Right atrium auricular region (tissue), 2 donors: ENCODE results near the gene OSBPL5. TPM values are rescaled to one million over a fixed set of nuclear protein-coding genes. Genes with fewer than 3 reads are reported as not detected.

ENCODE experiments used
- DNase-seq: peaks from one replicate; pipeline ENCODE4 v3.0.0-alpha.2; 2019; ENCODE audit warnings: low spot score
- H3K27ac ChIP-seq, 2 donors: fragments of 200-600 bp; sonication (generic); 1 replicate in 1 of 2; 2 replicates in 1 of 2; pipeline ENCODE4 v1.5.1; 2016 to 2019
- H3K27me3 ChIP-seq, 2 donors: fragments of 200-600 bp; sonication (generic); one replicate each; pipeline versions ENCODE4 v1.5.1 to v1.6.0; 2017 to 2019
- H3K36me3 ChIP-seq: fragments of 200-600 bp; sonication (generic); one replicate; pipeline ENCODE4 v1.5.1; 2016
- H3K4me1 ChIP-seq, 2 donors: fragments of 200-600 bp; sonication (generic); one replicate each; pipeline versions ENCODE4 v1.5.1 to v1.6.0; 2017 to 2019
- H3K4me3 ChIP-seq, 2 donors: fragments of 200-600 bp; sonication (generic); 1 replicate in 1 of 2; 2 replicates in 1 of 2; pipeline ENCODE4 v1.5.1; 2017 to 2019; ENCODE audit warnings: mild to moderate bottlenecking in 1 of 2, moderate library complexity in 1 of 2
- H3K9me3 ChIP-seq, 2 donors: fragments of 200-600 bp; sonication (generic); one replicate each; pipeline ENCODE4 v1.5.1; 2019
- total RNA-seq, 2 donors: library from RNA; depleted of rRNA; stranded (reverse); fragments of >200 nt; gene quantifications; one replicate each; pipeline ENCODE4 v1.1.0, GENCODE V29; 2016
- TF ChIP-seq, protein P1 (sequence below), 2 donors: fragments of 200-600 bp; sonication (generic); IDR thresholded peaks; one replicate each; pipeline ENCODE4 v1.5.1; 2019; ENCODE audit warnings: antibody characterized with exemption in 2 of 2

The OSBPL5 gene
- total RNA-seq, 2 donors from 2014 or later: 11.1 to 17.8 TPM

GRCh38 chr11:3057069-3057963, 107.8 kb downstream of the OSBPL5 start, which contains the start of gene CARS1:
Gene CARS1, minus strand, starts transcription at chr11:3057423. Its CDS starts 56 bp downstream, at chr11:3057367.
- H3K9me3 ChIP-seq: no peaks in the 10 kb centered on the region
- peak within 1 kb of the TSS; percentile 76 to 83 for H3K27ac ChIP-seq
- DNase-seq: peak; percentile 97
- H3K4me1 ChIP-seq: peaks cover 0 to 27% of the 10 kb centered on the region in 2 donors
- H3K27me3 ChIP-seq: no peaks in the 10 kb centered on the region
- no peaks in the 10 kb centered on the region for H3K36me3 ChIP-seq
- TF ChIP-seq, protein P1, sequence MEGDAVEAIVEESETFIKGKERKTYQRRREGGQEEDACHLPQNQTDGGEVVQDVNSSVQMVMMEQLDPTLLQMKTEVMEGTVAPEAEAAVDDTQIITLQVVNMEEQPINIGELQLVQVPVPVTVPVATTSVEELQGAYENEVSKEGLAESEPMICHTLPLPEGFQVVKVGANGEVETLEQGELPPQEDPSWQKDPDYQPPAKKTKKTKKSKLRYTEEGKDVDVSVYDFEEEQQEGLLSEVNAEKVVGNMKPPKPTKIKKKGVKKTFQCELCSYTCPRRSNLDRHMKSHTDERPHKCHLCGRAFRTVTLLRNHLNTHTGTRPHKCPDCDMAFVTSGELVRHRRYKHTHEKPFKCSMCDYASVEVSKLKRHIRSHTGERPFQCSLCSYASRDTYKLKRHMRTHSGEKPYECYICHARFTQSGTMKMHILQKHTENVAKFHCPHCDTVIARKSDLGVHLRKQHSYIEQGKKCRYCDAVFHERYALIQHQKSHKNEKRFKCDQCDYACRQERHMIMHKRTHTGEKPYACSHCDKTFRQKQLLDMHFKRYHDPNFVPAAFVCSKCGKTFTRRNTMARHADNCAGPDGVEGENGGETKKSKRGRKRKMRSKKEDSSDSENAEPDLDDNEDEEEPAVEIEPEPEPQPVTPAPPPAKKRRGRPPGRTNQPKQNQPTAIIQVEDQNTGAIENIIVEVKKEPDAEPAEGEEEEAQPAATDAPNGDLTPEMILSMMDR (IDR thresholded peaks at IDR 0.05): no peak
- H3K4me3 ChIP-seq: peak within 1 kb of the TSS; percentile 67 to 99

DNA sequence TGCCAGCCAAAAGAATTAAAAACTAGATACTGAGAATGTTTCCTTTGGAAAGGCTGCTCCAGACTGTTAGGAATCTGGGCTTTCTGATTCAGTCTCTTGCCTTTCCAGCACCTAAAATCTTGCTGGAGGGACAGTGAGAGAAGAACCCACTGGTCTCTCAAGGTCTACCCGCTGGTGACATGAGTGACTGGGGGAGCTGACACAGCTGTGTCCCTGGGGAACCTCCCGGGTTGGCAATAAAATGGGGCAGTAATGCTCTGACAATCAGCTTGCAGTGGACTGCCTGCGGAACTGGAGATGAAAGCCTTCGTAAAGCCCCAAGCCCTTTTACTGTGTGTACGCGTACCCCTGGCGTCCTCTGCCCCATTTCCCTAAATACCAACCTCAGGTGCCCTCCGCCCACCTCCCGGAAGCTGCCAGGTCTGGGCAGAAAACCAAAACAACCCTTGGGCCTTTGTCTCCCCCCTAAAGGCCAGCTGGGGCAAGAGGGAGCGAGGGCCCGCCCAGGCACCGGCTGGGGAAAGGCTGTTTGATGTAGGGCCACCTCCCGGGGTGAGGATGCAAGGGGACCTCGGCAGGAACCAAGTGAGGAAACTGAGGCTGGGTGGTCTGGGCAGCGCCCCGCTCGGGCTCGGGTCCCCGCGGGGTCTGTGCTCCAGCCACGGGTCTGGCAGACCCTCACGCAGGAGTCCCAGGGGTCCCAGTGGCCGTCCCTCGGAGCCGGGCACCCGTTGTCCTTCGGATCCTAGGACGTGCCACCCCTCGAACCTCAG, 108.6 kb downstream of the OSBPL5 start:
- Histone ChIP-seq H3K9me3 (no peaks in the 10 kb centered on the region), H3K4me3 (peak overlapping the region; percentile 67 to 99), H3K27me3 (no peaks in the 10 kb centered on the region), H3K4me1 (peaks cover 0 to 36% of the 10 kb centered on the region in 2 donors), H3K36me3 (no peaks in the 10 kb centered on the region), H3K27ac (peak overlapping the region; percentile 76 to 83)
- TF ChIP-seq, protein P1 (IDR thresholded peaks at IDR 0.05): no peak
- no peak for DNase-seq

DNA sequence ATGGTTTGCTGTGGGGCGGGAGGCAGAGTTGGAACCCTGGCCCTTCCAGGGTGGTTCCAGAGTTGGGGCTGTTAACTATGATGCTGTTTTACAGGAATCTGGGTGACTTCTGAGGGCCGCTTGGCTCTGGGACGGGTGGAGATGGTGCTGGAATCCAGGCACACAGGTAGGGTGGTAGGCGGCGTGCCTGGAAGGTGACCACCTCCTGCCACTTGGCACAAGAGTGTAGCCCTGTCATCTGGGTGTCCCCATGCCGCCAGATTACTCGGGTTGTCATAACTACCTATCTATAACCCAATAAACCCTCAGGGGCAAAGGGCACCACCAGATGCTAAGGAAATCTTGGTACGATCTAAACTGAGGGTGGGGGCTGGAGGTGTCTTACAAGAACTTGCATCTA, 109.2 kb downstream of the OSBPL5 start:
- DNase-seq: no peak
- Histone ChIP-seq H3K27ac (no peak overlapping the region), H3K9me3 (no peaks in the 10 kb centered on the region), H3K27me3 (no peaks in the 10 kb centered on the region), H3K4me1 (peaks cover 0 to 38% of the 10 kb centered on the region in 2 donors), H3K4me3 (peak overlapping the region in 1 of 2 donors; percentile 99), H3K36me3 (no peaks in the 10 kb centered on the region)
- TF ChIP-seq, protein P1 (IDR thresholded peaks at IDR 0.05): no peak

DNA sequence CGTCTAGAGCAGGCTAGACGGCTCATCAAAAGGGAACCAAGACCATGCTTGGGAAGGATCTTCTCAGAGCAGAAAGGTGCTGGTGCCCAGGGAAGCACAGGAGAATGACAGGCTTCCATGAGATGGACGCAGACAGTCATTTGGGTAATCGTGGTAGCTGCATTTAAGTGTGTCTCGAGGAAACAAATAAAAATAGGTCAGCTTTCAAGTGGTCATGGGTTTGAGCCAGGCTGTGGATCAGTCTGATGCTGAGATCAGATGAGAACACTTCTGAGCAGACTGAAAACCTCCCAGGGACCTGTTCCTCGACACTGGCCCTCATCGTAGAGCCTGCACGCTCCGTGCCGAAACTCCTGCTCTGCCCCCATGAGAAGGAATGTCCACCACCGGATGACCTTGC, 112.5 kb downstream of the OSBPL5 start:
- DNase-seq: no peak

DNA sequence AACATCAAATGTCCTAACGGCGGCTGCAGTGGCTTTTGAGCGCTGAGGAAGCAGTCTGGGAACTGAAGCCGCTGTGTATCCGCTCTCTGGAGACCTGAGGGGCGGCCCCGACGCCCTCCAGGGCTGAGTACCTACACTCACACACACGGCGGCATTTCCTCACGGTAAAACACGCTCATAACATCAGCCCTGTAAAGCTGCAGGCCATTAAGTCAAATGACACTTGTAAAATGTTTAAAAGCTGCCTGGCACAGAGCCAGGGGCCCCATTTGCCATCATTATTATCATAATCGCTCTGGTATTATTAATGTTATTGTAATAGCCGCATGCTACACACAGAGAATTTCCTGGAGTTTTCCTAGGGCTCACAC, 113.0 kb downstream of the OSBPL5 start:
- no peaks in the 10 kb centered on the region for H3K9me3 ChIP-seq
- peak overlapping the region in 1 of 2 donors; percentile 15 for H3K27ac ChIP-seq
- peaks cover 0 to 46% of the 10 kb centered on the region in 2 donors for H3K4me1 ChIP-seq
- H3K27me3 ChIP-seq: no peaks in the 10 kb centered on the region
- no peak overlapping the region for H3K4me3 ChIP-seq
- H3K36me3 ChIP-seq: no peaks in the 10 kb centered on the region
- DNase-seq: no peak
- TF ChIP-seq, protein P1 (IDR thresholded peaks at IDR 0.05): no peak

More for the DNA sequence above, 112.5 kb downstream of the OSBPL5 start:
- H3K27me3 ChIP-seq: no peaks in the 10 kb centered on the region
- no peak overlapping the region for H3K27ac ChIP-seq
- no peak overlapping the region for H3K4me3 ChIP-seq
- no peaks in the 10 kb centered on the region for H3K36me3 ChIP-seq
- peaks cover 0 to 47% of the 10 kb centered on the region in 2 donors for H3K4me1 ChIP-seq
- H3K9me3 ChIP-seq: no peaks in the 10 kb centered on the region
- TF ChIP-seq, protein P1 (IDR thresholded peaks at IDR 0.05): no peak
